Activated B cell treated with CpG ODN at 0.5 μM for 24 hours (primary cell): ENCODE results near the gene CHN2. TPM values are rescaled to one million over a fixed set of nuclear protein-coding genes. Genes with fewer than 3 reads are reported as not detected.

Source experiments
- ATAC-seq: fragments of 200-7000 bp; cut with Tn5 transposase; one replicate; pipeline ENCODE4 v1.10.0; 2021; ENCODE audit warnings: low read depth, mild to moderate bottlenecking, moderate library complexity
- CTCF ChIA-PET: fragments of 350-600 bp; sonication (Branson Sonifier 250); formaldehyde crosslinking; loops from one replicate; lab custom pipeline; 2021; ENCODE audit warnings: antibody characterized with exemption; lab: Charles Lee
- POLR2A ChIA-PET: fragments of 350-600 bp; sonication (Branson Sonifier 250); formaldehyde crosslinking; loops from one replicate; lab custom pipeline; 2021; ENCODE audit warnings: antibody characterized with exemption; lab: Charles Lee
- DNase-seq: peaks from one replicate; pipeline ENCODE4 v3.0.0; 2022
- H3K27ac Mint-ChIP-seq: one replicate; pipeline ENCODE4 v1.8.0; 2020; ENCODE audit warnings: mixed read lengths
- H3K27me3 Mint-ChIP-seq: one replicate; pipeline ENCODE4 v1.8.0; 2021; ENCODE audit warnings: mixed read lengths
- H3K36me3 Mint-ChIP-seq: one replicate; pipeline ENCODE4 v1.8.0; 2021; ENCODE audit warnings: low read depth, mixed read lengths
- H3K4me1 Mint-ChIP-seq: one replicate; pipeline ENCODE4 v1.8.0; 2021; ENCODE audit warnings: mixed read lengths
- H3K4me3 Mint-ChIP-seq: one replicate; pipeline ENCODE4 v1.8.0; 2020; ENCODE audit warnings: mild to moderate bottlenecking, mixed read lengths
- H3K9me3 Mint-ChIP-seq: one replicate; pipeline ENCODE4 v1.8.0; 2020; ENCODE audit warnings: mixed read lengths
- intact Hi-C: fragments of 100-400 bp; cut with micrococcal nuclease; formaldehyde crosslinking; loops from one replicate; pipeline ENCODE4 v1.15.1; 2024
- total RNA-seq: library from RNA; stranded (reverse); gene quantifications from 2 replicates; pipeline ENCODE4 v1.2.3, GENCODE V29; 2022
- TF ChIP-seq, protein P1 (sequence below): fragments of 200-600 bp; IDR thresholded peaks from one replicate; pipeline ENCODE4 v1.8.0; 2022; ENCODE audit warnings: antibody characterized with exemption, mild to moderate bottlenecking

The CHN2 gene
- total RNA-seq, 1 donor from 2014 or later: 1.8 TPM

DNA sequence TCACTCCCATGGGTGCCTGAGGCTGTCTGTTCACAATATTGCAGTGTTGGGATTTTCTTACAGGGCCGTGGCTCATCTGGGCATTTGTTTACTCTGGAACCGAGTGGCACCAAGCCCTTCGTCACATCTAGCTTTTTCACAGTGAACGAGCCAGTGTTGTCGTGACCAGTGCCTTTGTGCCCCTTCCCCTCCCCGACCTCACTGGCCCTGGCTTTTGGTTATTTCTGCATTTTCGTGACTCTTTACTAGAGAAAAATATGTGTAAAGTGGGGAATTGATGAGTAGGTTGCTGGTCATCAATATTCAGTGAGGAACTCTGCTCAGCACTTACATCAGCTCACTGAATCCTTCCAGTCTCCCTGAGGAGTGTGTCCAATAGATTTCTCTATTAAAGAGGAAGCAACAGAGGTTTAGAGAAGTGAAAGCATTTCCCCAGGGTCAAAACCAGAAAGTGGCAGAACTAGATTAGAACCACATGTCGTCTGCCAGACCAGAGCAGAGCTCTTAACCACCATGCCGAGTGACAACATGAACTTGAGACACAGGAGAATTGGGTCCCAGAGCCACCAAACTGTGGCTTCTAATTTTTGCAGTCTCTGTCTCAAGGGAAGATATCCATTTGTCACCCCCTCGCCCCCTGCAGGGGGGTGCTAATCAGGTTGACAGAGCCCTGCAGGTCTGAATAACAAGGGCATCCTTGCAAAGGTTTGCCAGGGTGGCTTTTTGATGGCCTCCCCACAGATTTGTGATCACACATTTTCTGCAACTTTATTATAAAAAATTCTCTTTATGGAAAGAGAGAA lies 125.3 kb downstream of the CHN2 start:
- TF ChIP-seq, protein P1, sequence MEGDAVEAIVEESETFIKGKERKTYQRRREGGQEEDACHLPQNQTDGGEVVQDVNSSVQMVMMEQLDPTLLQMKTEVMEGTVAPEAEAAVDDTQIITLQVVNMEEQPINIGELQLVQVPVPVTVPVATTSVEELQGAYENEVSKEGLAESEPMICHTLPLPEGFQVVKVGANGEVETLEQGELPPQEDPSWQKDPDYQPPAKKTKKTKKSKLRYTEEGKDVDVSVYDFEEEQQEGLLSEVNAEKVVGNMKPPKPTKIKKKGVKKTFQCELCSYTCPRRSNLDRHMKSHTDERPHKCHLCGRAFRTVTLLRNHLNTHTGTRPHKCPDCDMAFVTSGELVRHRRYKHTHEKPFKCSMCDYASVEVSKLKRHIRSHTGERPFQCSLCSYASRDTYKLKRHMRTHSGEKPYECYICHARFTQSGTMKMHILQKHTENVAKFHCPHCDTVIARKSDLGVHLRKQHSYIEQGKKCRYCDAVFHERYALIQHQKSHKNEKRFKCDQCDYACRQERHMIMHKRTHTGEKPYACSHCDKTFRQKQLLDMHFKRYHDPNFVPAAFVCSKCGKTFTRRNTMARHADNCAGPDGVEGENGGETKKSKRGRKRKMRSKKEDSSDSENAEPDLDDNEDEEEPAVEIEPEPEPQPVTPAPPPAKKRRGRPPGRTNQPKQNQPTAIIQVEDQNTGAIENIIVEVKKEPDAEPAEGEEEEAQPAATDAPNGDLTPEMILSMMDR: no peak
- ChIA-PET CTCF (interaction anchor here (1.3 kb wide), 1 partner anchor 31 kb away, joined by 4 read pairs; no protein-coding TSS in a partner anchor), POLR2A (interaction anchor here (1.1 to 2.0 kb wide), 3 partner anchors 23 to 48 kb away, joined by 4 to 6 read pairs (median 4); no protein-coding TSS in a partner anchor)
- Mint-ChIP-seq H3K27me3 (no peaks in the 10 kb centered on the region), H3K4me3 (no peak overlapping the region), H3K36me3 (no peaks in the 10 kb centered on the region), H3K9me3 (no peaks in the 10 kb centered on the region), H3K4me1 (peaks cover 16% of the 10 kb centered on the region), H3K27ac (no peak overlapping the region)
- no peak for DNase-seq
- intact Hi-C loops: loop anchor here (1.0 kb wide), 1 partner anchor 31 kb away; no protein-coding TSS in a partner anchor
- peak; percentile 93 for ATAC-seq

DNA sequence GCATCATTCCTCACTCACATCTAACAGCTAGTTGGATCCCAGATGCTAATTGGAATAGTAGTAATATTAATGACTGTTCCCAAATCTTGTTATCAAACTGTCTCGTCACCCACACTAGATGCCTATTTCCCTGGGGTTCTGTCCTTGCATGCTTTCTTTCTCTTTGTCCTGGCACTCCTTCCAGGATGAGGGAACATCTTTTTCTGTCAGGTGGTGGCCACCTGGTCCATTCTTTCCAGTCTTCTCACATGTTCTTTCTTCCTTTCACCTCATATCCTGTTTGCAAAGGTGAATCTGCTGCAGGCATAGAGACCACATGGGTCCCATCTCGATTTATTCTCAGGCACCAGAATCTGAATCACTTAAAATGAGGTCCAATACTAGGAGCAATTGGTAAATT lies 126.0 kb downstream of the CHN2 start:
- no peak for DNase-seq
- ATAC-seq: no peak
- no peak overlapping the region for H3K4me3 Mint-ChIP-seq
- ChIA-PET CTCF (interaction anchor here (1.3 kb wide), 1 partner anchor 32 kb away, joined by 4 read pairs; no protein-coding TSS in a partner anchor), POLR2A (interaction anchor here (2.0 kb wide), 1 partner anchor 31 kb away, joined by 6 read pairs; no protein-coding TSS in a partner anchor)
- peaks cover 16% of the 10 kb centered on the region for H3K4me1 Mint-ChIP-seq
- intact Hi-C loops: loop anchor here (1.0 kb wide), 1 partner anchor 31 kb away; no protein-coding TSS in a partner anchor
- H3K36me3 Mint-ChIP-seq: no peaks in the 10 kb centered on the region
- H3K27me3 Mint-ChIP-seq: no peaks in the 10 kb centered on the region
- TF ChIP-seq, protein P1: no peak
- H3K27ac Mint-ChIP-seq: no peak overlapping the region
- H3K9me3 Mint-ChIP-seq: no peaks in the 10 kb centered on the region

DNA sequence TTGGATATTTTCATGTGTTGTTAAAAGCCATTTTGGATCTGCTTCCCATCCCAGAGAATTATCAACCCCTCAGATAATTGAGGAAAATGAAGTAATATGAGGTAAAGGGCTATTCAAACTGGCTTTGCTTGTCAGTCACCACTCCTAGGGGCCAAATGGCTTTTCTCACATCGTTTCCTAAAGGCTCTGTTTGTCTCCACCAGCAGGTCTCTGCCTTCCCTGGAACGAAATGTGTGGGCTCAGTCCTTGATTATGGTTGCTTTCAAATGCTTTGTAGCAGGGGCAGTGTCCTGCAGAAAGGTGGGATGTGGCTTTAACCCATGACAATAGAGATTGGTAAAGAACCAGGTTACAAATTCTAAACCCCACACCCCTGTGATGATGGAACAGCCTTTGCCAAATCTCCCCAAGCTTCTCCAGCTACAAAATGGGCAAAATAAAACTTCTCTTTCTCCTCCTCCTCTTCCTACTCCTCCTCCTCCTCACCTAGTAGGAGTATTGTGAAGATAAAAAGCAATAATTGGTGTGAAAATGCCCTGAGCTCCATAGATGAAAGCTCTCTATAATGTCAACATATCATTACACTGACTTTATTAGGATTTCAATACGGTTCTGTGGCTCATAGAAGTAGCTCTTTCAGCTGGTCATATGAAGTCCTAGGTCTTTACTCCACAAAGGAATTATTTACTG lies 127.6 kb downstream of the CHN2 start:
- ChIA-PET CTCF (no interaction called here), POLR2A (no interaction called here)
- no peaks in the 10 kb centered on the region for H3K9me3 Mint-ChIP-seq
- H3K4me3 Mint-ChIP-seq: no peak overlapping the region
- TF ChIP-seq, protein P1: no peak
- DNase-seq (no peak), ATAC-seq (no peak)
- H3K36me3 Mint-ChIP-seq: no peaks in the 10 kb centered on the region
- intact Hi-C loops: no loop called here
- H3K27me3 Mint-ChIP-seq: no peaks in the 10 kb centered on the region
- no peak overlapping the region for H3K27ac Mint-ChIP-seq
- peaks cover 16% of the 10 kb centered on the region for H3K4me1 Mint-ChIP-seq

DNA sequence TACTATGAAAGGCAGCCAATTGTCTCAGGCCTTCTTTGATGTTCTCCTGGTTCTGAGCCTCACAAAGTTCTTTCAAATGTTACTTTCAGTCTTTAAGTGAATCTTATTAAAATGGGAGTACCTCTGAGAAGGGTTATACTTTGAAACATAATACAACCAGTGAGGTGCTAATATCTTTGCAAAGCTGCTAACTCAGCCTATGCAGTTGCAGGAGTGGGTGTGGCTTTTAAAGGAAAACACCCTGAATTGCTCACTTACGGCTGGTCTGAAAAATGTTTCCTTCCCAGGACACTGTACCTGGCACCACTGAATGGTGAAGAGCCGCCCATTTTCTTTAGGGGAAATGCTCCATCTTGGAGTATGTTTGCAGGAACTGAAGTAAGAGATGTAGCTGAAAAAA lies 130.9 kb downstream of the CHN2 start:
- intact Hi-C loops: no loop called here
- Mint-ChIP-seq H3K27me3 (no peaks in the 10 kb centered on the region), H3K4me3 (no peak overlapping the region), H3K27ac (no peak overlapping the region), H3K9me3 (no peaks in the 10 kb centered on the region), H3K4me1 (peaks cover 5% of the 10 kb centered on the region), H3K36me3 (no peaks in the 10 kb centered on the region)
- ChIA-PET CTCF (no interaction called here), POLR2A (no interaction called here)
- DNase-seq (no peak), ATAC-seq (no peak)
- TF ChIP-seq, protein P1: no peak

DNA sequence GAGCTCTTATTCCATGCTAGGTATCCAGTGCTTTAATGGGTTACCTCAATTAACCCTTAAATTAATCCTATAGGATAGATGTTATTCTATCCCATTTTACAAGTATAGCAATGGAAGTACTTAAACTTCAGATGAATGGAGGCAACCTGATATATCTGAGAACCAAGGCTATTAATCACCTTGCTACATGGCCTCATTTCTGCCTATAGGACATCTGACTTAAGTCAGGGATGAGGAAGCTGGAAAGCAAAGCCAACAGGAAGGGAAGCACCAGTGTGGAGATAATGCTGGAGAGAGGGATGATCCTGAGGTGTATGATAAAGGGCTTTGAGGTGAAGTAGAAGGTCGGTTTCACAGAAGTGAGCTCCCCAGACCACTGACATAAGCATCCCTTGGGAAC lies 132.3 kb downstream of the CHN2 start:
- H3K27me3 Mint-ChIP-seq: no peaks in the 10 kb centered on the region
- ChIA-PET POLR2A (no interaction called here), CTCF (no interaction called here)
- no peaks in the 10 kb centered on the region for H3K9me3 Mint-ChIP-seq
- intact Hi-C loops: no loop called here
- H3K36me3 Mint-ChIP-seq: no peaks in the 10 kb centered on the region
- DNase-seq: no peak
- no peak overlapping the region for H3K27ac Mint-ChIP-seq
- peaks cover 2% of the 10 kb centered on the region for H3K4me1 Mint-ChIP-seq
- no peak for ATAC-seq
- TF ChIP-seq, protein P1: no peak
- no peak overlapping the region for H3K4me3 Mint-ChIP-seq
